HepG2 (cell line): ENCODE measurements around the gene KIAA1217.

ENCODE experiments used
- JUNB ChIP-seq: sonication (generic); formaldehyde crosslinking; IDR thresholded peaks from 2 replicates; pipeline ENCODE4 v1.8.0; 2022; ENCODE audit warnings: missing genetic modification reagents, mild to moderate bottlenecking, borderline replicate concordance
- NFIC ChIP-seq: IDR thresholded peaks from 2 replicates; pipeline ENCODE4 v1.6.1; 2012; ENCODE audit warnings: mild to moderate bottlenecking, low read length, inconsistent platforms
- ZNF274 ChIP-seq: sonication (generic); formaldehyde crosslinking; IDR thresholded peaks from 2 replicates; pipeline ENCODE4 v1.5.1; 2020; ENCODE audit warnings: mild to moderate bottlenecking, missing genetic modification reagents

DNA sequence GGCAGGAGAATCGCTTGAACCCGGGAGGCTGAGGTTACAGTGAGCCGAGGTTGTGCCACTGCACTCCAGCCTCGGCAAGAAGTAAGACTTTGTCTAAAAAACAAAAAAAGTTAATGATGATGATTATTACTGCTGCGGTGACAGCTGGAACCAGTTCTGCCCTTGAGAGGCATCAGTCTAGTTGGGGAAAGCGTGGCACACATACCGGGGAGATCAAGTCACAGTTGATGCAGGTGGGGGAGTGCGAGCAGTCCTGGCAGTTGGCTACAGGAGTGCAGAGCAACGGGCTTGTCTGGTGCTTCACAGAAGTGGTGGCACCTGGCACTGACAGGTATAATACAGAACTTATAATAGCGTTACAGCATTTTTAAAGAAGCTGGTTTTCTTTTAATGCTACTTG, 341.7 kb downstream of the KIAA1217 start:
- TF ChIP-seq NFIC, result no peak
- no peak for TF ChIP-seq JUNB (CRISPR knock-in tag)
- TF ChIP-seq ZNF274, result no peak
